ENCODE results near the gene AXIN1.
A peak's percentile ranks its signal among the peaks of the same experiment; 100 is the strongest.
"Not testable (repeated sequence)": the region's sequence is repeated elsewhere in the genome, so short reads cannot be mapped to it uniquely, and the experiment has no call there.

AXIN1 gene

DNA sequence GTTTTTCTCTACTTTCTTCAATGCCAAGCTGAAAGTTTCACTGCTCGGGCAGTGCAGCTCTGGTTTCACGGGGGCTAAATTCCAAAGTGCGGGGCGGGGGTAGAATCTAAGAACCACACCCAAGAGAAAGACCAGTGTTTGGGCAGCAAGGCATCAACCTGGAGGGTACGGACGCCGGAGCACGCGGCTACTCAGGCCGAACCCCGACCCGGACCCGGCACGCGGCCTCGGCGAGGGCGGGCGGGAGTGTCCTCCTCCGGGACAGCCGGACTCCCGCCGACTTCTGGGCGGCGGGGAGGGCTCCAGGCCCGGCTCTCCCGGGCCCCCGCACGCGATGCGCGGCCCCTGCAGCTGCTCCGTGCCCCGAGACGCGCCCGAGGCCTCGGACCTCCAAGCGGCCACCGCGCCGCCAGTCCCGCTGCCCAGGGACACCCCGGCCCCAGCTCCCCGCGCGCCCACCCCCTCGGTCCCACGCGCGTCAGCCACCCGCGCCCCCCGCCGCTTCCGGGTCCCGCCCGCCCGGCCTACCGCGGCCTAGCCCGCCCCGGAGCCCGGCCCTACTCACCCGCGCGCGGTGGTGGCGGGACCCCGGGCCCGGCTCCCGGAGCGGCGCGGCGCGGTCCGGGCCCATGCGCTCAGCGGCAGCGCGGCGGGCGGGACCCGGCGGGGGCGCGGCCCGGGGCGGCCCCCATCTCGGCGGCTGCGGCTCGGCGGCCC is 561 bp downstream of the AXIN1 start:
- no peak for DNase-seq

DNA sequence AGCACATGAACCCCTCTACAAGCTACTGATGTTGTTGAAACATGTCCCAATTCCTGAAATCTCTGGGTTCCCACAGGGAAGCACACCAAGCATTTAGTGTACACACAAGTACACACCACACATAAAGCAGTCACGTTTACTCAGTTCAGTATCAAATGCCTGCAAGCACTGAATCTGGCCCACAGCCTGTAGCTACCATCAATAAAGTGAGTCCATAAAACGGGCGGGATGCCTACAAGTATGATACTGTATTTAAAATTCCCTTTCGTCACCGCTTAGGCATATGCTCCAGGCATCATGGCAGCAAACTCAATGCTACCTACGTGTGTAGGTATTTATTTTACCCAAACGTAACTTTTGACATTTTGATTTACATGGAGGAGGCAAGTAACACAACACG is 2.3 kb downstream of the AXIN1 start:
- no peak for DNase-seq

DNA sequence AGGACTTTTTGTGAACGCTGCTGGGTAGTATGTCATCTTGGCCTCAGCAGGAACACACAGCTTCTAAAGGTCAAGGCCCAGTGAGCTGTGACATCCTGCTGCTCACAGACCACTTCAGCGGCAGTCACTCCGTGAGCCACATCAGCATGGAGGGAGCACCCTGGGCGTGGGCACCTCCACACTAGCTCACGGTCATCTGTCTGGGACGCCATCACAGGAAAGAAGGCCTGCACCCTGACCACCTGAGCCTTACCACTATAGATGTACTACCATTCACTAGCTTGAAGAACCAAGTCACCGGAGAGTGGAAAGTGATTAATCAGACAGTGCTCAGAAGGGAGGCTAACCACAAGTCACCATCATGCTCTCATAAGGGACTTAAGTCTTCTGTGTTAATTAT is 3.3 kb downstream of the AXIN1 start:
- DNase-seq = no peak

DNA sequence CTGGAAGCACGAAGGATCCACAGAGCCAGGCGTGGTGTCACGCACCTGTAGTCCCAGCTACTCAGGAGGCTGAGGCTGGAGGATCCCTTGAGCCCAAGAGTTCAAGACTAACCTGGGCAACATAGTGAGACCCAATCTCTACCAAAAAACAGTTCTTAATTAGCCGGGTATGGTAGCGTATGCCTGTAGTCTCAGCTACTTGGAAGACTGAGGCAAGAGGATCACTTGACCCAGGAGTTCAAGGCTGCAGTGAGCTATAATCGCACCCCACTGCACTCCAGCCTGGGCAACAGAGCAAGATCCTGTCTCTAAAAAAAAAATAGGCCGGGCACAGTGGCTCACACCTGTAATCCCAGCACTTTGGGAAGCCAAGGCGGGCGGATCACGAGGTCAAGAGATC is 4.0 kb downstream of the AXIN1 start:
- not testable (repeated sequence) for DNase-seq

DNA sequence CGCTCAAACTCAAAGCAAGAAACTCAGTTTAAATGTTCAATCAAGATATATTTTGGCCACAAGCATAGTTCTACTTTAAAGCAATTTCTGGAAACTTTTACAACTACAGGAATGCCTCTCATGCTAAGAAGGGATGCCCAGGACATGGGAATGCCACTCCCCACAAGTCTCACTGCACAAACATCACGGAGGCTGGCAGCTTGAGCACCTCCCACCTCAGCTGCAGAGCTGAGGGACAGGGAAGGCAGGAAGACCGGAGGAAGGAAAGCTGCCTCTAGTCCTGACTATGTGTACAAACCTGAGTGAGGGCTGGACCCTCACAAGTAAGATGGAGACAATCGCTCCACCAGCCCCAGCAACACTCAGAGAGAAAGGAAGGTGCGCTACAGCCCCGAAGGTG is 5.3 kb downstream of the AXIN1 start:
- no peak for DNase-seq

DNA sequence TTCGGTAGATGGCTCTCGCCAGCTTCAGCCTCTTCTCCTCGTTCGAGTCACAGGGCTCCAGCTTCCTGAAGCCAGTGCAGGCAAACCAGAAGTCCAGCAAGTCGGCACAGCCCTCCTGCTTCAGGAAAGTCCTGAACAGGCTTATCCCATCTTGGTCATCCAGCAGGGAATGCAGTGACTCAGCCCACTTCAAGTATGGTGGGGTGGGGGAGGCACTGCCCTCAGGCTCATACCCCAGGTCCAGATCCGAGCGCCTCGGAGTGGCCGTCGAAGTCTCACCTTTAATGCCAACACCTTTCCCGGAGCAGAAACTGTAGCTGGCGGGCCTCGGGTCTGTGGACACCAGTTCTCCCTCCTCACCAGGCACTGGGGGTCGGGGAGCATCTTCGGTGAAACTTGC is 5.9 kb downstream of the AXIN1 start:
- DNase-seq = no peak

DNA sequence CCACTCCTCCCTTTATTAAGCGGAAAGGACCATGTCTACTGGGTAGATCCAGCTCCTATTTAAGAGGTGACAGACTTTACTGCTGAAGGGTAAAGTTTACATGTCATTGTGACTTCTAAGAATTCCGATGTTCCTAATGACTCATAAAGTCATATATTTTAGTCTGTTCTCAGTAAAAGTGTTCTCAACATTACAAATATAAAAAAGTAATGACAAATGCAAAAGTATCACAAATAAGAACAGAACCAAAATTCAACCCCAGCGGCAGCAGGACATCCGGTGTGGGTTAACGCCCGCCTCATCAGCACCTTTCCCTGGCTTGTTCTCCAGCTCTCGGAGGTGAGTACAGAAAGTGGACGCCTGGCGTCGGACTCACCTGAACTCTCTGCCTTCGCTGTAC is 6.8 kb downstream of the AXIN1 start:
- DNase-seq = peak; percentile 60

DNA sequence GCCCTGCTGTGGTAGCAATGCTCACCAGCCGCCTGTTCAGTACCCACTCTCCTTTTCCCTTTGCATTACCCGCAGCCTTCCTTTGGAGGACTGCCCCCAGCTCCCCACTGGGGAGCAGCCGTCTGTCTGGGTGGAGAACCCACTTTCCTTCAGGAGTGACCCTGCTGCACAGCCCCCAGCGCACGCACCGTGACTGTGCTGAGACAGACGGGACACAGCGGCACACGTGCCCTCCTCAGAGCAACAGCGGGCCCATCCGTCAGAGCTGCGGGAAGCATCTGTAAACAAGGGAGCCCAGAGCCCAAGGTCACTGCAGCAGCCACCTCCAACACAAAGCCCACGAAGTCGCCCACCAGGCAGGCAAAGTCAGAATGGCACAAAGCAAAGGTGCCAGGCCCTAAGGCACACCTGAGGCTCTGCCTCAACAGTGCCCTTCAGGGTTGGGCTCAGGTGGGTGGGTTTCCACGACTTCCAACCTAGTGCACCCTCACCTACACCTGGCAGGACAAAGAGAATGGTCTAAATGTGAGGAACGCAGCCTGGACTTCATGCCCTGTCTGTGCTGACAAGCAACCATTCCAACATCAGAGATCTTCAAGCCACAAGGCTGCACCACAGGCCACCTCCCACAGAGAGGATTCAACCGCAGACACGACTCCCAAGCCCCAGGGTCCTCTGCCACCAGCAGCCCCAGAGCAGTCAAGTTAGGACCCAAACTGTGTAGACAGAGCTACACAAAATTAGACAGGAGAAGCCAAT is 9.9 kb downstream of the AXIN1 start:
- DNase-seq = no peak

DNA sequence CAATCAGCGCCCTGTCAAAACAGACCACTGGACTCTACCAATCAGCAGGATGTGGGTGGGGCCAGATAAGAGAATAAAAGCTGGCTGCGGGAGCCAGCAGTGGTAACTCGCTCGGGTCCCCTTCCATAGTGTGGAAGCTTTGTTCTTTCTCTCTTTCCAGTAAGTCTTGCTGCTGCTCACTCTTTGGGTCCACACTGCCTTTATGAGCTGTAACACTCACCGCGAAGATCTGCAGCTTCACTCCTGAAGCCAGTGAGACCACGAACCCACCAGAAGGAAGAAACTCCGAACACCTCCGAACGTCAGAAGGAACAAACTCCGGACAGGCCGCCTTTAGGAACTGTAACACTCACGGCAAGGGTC is 10.6 kb downstream of the AXIN1 start:
- not testable (repeated sequence) for DNase-seq

DNA sequence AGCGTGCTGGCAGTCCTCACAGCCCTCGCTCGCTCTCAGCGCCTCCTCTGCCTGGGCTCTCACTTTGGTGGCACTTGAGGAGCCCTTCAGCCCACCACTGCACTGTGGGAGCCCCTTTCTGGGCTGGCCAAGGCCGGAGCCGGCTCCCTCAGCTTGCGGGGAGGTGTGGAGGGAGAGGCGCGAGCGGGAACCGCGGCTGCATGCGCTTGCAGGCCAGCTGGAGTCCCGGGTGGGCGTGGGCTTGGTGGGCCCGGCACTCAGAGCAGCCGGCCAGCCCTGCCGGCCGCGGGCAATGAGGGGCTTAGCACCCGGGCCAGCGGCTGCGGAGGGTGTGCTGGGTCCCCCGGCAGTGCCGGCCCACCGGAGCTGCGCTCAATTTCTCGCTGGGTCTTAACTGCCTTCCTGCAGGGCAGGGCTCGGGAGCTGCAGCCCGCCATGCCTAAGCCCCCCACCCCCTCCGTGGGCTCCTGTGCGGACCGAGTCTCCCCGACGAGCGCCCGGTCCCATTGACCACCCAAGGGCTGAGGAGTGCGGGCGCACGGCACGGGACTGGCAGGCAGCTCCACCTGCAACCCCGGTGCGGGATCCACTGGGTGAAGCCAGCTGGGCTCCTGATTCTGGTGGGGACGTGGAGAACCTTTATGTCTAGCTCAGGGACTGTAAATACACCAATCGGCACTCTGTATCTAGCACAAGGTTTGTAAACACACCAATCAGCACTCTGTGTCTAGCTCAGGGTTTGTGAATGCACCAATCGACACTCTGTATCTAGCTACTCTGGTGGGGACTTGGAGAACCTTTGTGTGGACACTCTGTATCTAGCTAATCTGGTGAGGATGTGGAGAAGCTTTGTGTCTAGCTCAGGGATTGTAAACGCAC is 11.2 kb downstream of the AXIN1 start:
- not testable (repeated sequence) for DNase-seq

DNA sequence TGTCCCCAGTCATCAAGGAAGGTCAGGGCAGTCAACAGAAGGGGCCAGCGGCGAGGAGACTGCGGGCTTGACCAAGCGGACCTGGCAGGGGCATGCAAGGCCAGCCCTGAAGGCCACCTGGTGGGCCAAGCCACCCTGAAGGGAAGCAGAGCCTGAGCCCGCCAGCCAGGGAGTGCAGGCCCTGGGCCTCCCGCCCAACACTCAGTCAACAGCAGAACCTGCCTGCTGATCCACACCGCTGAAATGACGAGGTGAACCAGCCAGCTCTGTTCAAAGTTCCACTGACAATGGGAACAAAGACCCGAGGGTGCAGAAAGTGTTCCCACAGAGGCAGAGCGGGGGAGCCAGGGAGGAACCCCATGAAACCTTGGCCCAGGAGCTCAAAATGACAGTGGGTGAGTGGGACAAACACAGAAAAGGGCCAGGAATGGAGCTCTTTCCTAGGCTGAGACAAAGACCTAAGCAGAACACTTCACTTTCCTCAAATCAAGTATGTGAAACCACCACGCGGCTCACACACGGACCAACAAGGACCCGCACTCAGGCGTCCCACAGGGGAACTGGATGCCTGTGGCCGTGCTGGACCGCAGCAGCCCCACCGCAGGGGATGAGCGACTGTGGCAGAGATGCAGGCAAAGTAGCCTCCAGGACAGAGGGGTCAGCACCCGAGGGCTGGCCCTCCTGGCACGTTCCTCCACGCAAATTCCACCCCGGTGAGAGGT is 12.0 kb downstream of the AXIN1 start:
- no peak for DNase-seq

DNA sequence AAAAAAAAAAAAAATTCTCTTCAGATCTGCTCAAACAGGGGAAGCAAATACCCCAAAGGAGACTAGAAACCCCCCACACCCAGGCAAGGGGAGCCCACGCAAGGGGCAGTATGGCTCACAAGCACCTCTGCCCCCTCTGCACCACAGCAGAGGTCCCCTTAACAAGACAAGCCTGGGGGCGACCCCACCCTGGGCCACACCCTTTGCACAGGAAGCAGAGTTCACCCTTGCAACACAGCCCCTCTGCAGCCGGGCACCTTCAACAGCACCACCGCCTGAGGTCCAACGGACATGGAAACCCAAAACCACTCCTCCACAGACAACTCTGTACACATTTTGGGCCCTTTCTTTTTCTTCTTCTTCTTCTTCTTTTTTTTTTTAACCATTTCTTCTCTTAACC is 12.8 kb downstream of the AXIN1 start:
- no peak for DNase-seq

DNA sequence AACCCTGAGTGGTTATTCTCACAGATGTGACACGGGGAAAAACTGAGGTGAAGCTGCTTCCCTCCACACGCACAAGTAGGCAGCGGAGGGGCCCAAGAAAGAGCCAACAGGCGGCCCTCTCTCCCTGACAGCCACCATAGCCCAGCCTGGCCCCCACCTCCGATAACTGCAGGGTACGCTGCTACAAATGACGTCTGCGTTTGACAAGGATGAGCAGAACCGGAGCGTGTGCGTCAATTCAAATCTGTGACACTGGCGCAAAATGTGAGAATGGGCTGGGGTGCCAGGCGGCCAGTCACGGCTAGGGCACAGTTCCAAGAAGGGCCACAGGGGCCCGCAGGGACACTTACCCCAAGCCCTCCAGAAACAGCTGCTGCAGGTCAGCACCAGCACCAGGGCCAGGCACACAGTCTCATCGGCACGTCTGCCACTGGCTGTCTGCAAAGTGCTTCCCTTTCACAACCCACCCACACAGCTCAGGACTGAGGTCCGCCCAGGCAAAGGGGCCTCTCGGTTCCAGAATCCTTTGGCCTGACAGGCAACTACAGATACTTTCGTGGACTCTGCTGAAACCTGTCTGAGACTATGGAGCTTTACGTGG is 14.4 kb downstream of the AXIN1 start:
- no peak for DNase-seq

DNA sequence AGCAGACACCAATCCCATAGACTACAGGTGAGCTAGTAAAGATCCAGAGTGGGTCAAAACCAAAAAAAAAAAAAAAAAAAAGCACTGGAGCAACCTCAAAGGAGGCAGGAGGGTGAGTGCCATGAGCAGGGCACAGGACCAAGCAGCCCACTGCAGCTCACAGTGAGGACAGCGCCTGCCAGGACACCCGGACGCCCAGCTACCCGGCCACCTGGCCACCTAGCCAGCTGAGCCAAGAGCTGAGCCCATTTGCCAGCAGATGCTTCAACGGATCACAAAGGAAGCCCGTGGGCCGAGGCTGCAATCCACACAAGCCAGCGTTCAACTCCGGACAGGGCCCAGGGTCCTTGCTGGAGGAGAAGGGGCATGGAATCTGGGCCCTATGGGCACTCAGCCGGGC is 15.1 kb downstream of the AXIN1 start:
- no peak for DNase-seq

DNA sequence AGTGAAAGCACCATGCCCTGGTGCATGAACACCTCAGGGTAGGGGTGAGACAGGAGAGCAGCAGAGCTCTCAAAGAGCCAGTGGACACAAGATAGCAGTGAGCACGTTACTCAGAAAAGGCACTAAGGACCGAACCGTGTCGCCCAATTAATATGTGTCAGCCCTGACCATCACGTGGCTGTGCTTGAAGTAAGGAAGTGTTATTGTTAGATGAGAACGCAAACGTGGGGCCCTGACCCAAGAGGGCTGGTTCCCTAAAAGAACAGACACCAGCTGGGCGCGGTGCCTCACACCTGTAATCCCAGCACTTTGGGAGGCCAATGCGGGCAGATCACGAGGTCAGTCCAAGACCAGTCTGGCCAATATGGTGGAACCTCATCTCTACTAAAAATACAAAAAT is 16.3 kb downstream of the AXIN1 start:
- no peak for DNase-seq

DNA sequence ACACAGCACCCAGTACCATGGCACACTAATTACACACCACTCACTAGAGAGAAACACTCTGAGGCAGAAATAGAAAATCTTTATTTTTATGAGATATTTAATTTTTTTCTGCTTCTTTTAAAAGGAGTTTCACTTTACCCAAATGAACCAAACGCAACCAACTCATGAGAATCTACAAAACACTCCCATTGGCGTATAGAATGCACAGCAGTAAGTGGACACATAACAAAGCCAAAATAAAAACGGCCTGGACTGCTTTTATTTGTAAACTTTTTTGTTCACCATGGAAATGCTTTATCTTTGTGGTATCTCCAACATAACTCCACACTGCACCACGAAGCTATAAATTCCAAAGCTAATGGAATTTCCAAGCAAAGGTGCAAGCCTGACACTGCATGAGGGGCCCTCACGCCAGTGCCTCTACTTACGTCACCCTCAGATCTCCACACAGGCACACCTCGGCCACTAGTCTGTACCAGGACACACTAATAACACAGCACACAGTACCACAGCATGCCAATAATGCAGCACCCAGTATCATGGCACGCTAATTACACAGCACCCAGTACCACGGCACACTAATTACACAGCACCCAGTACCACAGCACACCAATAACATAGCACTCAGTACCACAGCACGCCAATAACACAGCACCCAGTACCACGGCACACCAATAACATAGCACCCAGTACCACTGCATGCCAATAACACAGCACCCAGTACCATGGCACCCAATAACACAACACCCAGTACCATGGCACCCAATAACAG is 17.5 kb downstream of the AXIN1 start:
- DNase-seq = not testable (repeated sequence)

DNA sequence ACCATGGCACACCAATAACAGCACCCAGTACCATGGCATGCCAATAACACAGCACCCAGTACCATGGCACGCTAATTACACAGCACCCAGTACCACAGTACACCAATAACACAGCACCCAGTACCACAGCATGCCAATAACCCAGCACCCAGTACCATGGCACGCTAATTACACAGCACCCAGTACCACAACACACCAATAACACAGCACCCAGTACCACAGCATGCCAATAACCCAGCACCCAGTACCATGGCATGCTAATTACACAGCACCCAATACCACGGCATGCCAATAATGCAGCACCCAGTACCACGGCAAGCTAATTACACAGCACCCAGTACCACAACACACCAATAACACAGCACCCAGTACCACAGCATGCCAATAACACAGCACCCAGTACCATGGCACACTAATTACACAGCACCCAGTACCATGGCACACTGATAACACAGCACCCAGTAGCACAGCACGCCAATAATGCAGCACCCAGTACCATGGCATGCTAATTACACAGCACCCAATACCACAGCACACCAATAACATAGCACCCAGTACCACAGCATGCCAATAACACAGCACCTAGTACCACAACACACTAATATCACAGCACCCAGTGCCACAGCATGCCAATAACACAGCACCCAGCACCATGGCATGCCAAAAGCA is 18.2 kb downstream of the AXIN1 start:
- not testable (repeated sequence) for DNase-seq

DNA sequence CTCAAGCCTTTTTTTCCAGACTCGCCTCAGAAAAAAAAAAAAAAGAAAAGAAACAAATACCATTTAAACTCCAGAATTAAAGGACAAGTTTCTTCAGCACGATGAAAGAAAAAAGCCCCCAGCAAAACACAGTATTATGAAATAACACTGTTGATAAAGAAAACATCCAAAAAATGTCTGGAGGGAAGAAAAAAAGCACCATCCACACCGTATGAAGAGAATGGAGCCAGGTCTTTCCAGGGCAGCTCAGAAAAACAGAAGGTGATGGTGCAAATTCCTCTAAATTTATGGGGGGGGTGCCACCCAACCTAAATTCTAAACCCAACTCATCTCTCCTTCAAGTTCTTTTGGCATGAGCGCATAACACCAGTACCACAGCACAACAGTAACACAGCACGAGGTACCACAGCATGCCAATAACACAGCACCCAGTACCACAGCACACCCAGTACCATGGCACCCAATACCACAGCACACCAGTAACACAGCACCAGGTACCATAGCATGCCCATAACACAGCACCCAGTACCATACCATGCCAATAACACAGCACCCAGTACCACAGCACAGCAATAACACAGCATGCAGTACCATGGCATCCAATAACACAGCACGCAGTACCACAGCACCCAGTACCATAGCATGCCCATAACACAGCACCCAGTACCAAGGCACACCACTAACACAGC is 19.0 kb downstream of the AXIN1 start:
- DNase-seq = no peak

DNA sequence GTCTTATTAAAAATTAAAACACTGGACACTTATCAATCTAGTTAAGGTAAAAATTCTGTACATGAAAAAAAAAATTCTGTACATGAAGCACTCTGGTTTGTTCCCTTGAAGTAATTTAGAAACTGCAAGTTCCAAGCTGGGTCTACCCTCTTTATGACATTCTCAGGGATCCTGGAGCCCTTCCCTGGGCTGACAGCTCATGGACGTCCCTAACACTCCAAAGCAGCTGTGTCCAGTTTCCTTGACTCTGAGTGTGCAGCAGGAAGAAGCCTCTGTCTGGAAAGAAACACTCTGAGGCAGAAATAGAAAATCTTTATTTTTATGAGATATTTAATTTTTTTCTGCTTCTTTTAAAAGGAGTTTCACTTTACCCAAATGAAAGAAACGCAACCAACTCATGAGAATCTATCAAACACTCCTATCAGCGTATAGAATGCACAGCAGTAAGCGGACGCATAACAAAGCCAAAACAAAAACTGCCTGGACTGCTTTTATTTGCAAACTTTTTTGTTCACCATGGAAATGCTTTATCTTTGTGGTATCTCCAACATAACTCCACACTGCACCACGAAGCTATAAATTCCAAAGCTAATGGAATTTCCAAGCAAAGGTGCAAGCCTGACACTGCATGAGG is 21.2 kb downstream of the AXIN1 start:
- not testable (repeated sequence) for DNase-seq

DNA sequence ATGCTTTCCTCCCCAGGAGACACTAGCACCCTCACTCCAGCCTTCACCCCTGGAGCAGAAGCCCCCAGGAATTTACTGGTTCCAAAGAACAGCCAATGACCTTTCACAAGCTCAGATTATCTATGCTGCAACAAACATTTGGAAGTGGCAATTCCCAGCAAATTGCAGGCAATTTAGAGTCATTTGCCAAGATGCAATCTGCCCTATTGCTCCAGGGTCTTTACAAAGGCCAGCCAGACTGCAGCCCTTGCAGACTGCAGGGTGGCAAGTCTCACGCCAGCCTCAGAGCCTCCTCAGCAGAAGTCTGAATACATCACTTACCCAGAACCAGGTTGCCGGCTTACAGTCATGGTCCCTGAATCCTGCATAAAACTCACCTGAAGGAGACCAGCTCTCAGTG is 21.8 kb downstream of the AXIN1 start:
- DNase-seq = no peak
